Gastroesophageal sphincter (tissue), 3 donors: ENCODE results near the gene ASB18.

Experiments
- CTCF ChIP-seq, 4 experiments: fragments of 200-600 bp in 2 of 4; fragments of 450-650 bp in 2 of 4; sonication (generic) in 1 of 4; IDR thresholded peaks; one replicate each; pipeline ENCODE4 v1.5.1; 2017 to 2019; ENCODE audit warnings: antibody characterized with exemption in 4 of 4, mild to moderate bottlenecking in 2 of 4, moderate library complexity in 2 of 4
- POLR2A ChIP-seq, 2 donors: fragments of 450-650 bp; IDR thresholded peaks; one replicate each; pipeline ENCODE4 v1.6.1; 2017; ENCODE audit warnings: antibody characterized with exemption in 2 of 2, mild to moderate bottlenecking in 2 of 2, moderate library complexity in 1 of 2
- POLR2AphosphoS5 ChIP-seq: sonication (generic); formaldehyde crosslinking; IDR thresholded peaks from one replicate; pipeline ENCODE4 v1.6.1; 2017; ENCODE audit warnings: antibody characterized with exemption

DNA sequence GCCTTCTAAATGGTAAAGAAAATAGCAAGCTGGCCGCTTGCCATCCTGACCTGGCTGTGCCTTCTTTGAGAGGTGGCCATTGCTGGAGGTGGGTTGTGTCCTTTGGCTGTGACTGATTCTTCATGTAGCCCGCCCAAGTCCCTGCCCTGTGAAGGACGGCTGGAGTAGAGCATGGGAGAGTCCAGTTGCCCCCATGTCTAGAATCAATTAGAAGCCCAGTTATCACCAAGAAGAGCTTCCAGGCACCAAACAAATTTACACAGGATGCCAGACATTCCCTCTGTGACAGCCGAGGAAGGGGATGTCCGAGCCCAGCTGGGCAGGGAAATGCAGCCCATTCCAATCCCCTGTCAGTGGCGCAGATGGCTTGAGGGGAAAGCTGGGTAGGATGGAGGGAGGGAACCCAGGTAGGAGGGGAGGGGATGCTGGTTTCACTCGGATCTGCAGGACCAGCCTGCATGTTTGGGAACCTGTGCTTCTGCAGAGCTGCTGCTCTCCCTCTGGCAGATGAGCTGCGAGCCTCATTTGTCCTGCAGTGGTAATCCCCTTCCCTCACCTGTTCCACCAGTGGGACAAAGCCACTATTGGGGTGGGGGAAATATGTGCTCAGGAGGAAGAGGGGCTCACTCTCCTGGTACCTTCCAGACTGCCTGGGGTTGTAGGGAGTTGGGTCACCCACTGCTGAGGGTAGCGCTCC, 25.7 kb upstream of the ASB18 start:
- no peak for TF ChIP-seq POLR2AphosphoS5
- TF ChIP-seq CTCF (IDR thresholded peaks at IDR 0.05), result no peak
- no peak for TF ChIP-seq POLR2A (IDR thresholded peaks at IDR 0.05)
